ENCODE measurements around the gene RAB7A. TPM values are rescaled to one million over a fixed set of nuclear protein-coding genes. Genes with fewer than 3 reads are reported as not detected.
A peak's percentile ranks its signal among the peaks of the same experiment; 100 is the strongest.
"Not testable (repeated sequence)": the region's sequence is repeated elsewhere in the genome, so short reads cannot be mapped to it uniquely, and the experiment has no call there.

The RAB7A gene
- total RNA-seq, 1 donor from 2014 or later, result 51.2 TPM

GRCh38 chr3:128824132-128824850, 98.3 kb downstream of the RAB7A start:
- no peak for TF ChIP-seq EZH2 (IDR thresholded peaks at IDR 0.05)
- TF ChIP-seq EZH2phosphoT487 (IDR thresholded peaks at IDR 0.05), result no peak
- H3K4me3 Mint-ChIP-seq, result no peak overlapping the region
- H3K27ac ChIP-seq, result no peak overlapping the region
- peaks cover 7% of the 10 kb centered on the region for H3K36me3 Mint-ChIP-seq
- no peaks in the 10 kb centered on the region for H3K9me3 Mint-ChIP-seq
- H3K27me3 Mint-ChIP-seq (ENCODE audit: insufficient read depth, low read depth), result no peaks in the 10 kb centered on the region
- no peaks in the 10 kb centered on the region for H3K27me3 ChIP-seq
- H3K4me3 ChIP-seq, result no peak overlapping the region
- H2AFZ ChIP-seq (replicated peaks), result no peak overlapping the region
- H3K9ac ChIP-seq, result no peak overlapping the region
- no peaks in the 10 kb centered on the region for H4K20me1 ChIP-seq (ENCODE audit: low read depth)
- peak overlapping the region; percentile 72 for H3K27ac Mint-ChIP-seq
- H3K4me1 ChIP-seq, result peaks cover 2% of the 10 kb centered on the region
- no peaks in the 10 kb centered on the region for H3K79me2 ChIP-seq (ENCODE audit: low read depth)
- H3K9me3 ChIP-seq (ENCODE audit: low read depth), result no peaks in the 10 kb centered on the region
- H3F3A ChIP-seq (ENCODE audit: low read depth), result no peaks in the 10 kb centered on the region
- H3K4me2 ChIP-seq, result no peak overlapping the region
- no peaks in the 10 kb centered on the region for H3K36me3 ChIP-seq
- no peak for DNase-seq (ENCODE audit: low spot score)
- H3K4me1 Mint-ChIP-seq, result no peaks in the 10 kb centered on the region

- no peaks in the 10 kb centered on the region for H3K79me2 ChIP-seq (ENCODE audit: low read depth)
- H3K36me3 ChIP-seq, result no peaks in the 10 kb centered on the region
- peak overlapping the region; percentile 72 for H3K27ac Mint-ChIP-seq
- H3K9me3 ChIP-seq (ENCODE audit: low read depth), result no peaks in the 10 kb centered on the region
- H3K4me1 ChIP-seq, result peaks cover 7% of the 10 kb centered on the region
- H3K36me3 Mint-ChIP-seq, result peaks cover 5% of the 10 kb centered on the region
- H3K4me3 Mint-ChIP-seq, result no peak overlapping the region
- H3K9ac ChIP-seq, result no peak overlapping the region
- no peak for DNase-seq (ENCODE audit: low spot score)
- H2AFZ ChIP-seq (replicated peaks), result no peak overlapping the region
- no peak overlapping the region for H3K4me3 ChIP-seq
- no peaks in the 10 kb centered on the region for H3K27me3 Mint-ChIP-seq (ENCODE audit: insufficient read depth, low read depth)
- H3K4me2 ChIP-seq, result no peak overlapping the region
- H3K4me1 Mint-ChIP-seq, result no peaks in the 10 kb centered on the region
- H3F3A ChIP-seq (ENCODE audit: low read depth), result no peaks in the 10 kb centered on the region
- H3K27ac ChIP-seq, result no peak overlapping the region
- H4K20me1 ChIP-seq (ENCODE audit: low read depth), result no peaks in the 10 kb centered on the region
- TF ChIP-seq EZH2 (IDR thresholded peaks at IDR 0.05), result no peak
- TF ChIP-seq CTCF (IDR thresholded peaks at IDR 0.05), result no peak
- no peak for TF ChIP-seq EZH2phosphoT487 (IDR thresholded peaks at IDR 0.05)
- H3K9me3 Mint-ChIP-seq, result no peaks in the 10 kb centered on the region
- no peaks in the 10 kb centered on the region for H3K27me3 ChIP-seq
Measured at GRCh38 chr3:128825117-128825725, 99.2 kb downstream of the RAB7A start.

GRCh38 chr3:128829087-128829486, 103.1 kb downstream of the RAB7A start:
- not testable (repeated sequence) for H3K4me3 ChIP-seq; H4K20me1 ChIP-seq (ENCODE audit: low read depth); H2AFZ ChIP-seq (replicated peaks); H3F3A ChIP-seq (ENCODE audit: low read depth); DNase-seq (ENCODE audit: low spot score); H3K36me3 Mint-ChIP-seq; H3K27ac Mint-ChIP-seq; H3K4me1 ChIP-seq; H3K4me1 Mint-ChIP-seq; H3K27me3 ChIP-seq; H3K9ac ChIP-seq; H3K27ac ChIP-seq; H3K4me3 Mint-ChIP-seq; H3K9me3 Mint-ChIP-seq; H3K27me3 Mint-ChIP-seq (ENCODE audit: insufficient read depth, low read depth); H3K36me3 ChIP-seq; H3K9me3 ChIP-seq (ENCODE audit: low read depth); H3K79me2 ChIP-seq (ENCODE audit: low read depth)
- H3K4me2 ChIP-seq, result peak overlapping the region; percentile 27

- not testable (repeated sequence) for H3K9me3 ChIP-seq (ENCODE audit: low read depth); H4K20me1 ChIP-seq (ENCODE audit: low read depth); H3K79me2 ChIP-seq (ENCODE audit: low read depth); H3K9ac ChIP-seq; H3K4me2 ChIP-seq; H3F3A ChIP-seq (ENCODE audit: low read depth); H3K4me1 ChIP-seq; H3K27ac Mint-ChIP-seq; H3K27me3 ChIP-seq; DNase-seq (ENCODE audit: low spot score); H3K4me3 Mint-ChIP-seq; H3K4me1 Mint-ChIP-seq; H3K36me3 ChIP-seq; H3K4me3 ChIP-seq; H3K27me3 Mint-ChIP-seq (ENCODE audit: insufficient read depth, low read depth); H3K9me3 Mint-ChIP-seq; H3K27ac ChIP-seq; H3K36me3 Mint-ChIP-seq; H2AFZ ChIP-seq (replicated peaks)
Measured at GRCh38 chr3:128829925-128830625, 104.1 kb downstream of the RAB7A start.

- not testable (repeated sequence) for H3K9ac ChIP-seq; H3K27me3 ChIP-seq; H4K20me1 ChIP-seq (ENCODE audit: low read depth); H3K79me2 ChIP-seq (ENCODE audit: low read depth); H3F3A ChIP-seq (ENCODE audit: low read depth); H3K27me3 Mint-ChIP-seq (ENCODE audit: insufficient read depth, low read depth); H3K27ac Mint-ChIP-seq; H3K9me3 Mint-ChIP-seq; H3K4me3 ChIP-seq; H3K27ac ChIP-seq; H3K4me1 Mint-ChIP-seq; H2AFZ ChIP-seq (replicated peaks); H3K4me3 Mint-ChIP-seq; H3K9me3 ChIP-seq (ENCODE audit: low read depth); H3K36me3 Mint-ChIP-seq; H3K36me3 ChIP-seq; H3K4me1 ChIP-seq; H3K4me2 ChIP-seq; DNase-seq (ENCODE audit: low spot score)
Measured at GRCh38 chr3:128830762-128831161, 104.8 kb downstream of the RAB7A start.

GRCh38 chr3:128832979-128833378, 107.0 kb downstream of the RAB7A start:
- not testable (repeated sequence) for H3K36me3 Mint-ChIP-seq; H3F3A ChIP-seq (ENCODE audit: low read depth); H3K9me3 Mint-ChIP-seq; H3K9me3 ChIP-seq (ENCODE audit: low read depth); H3K4me3 Mint-ChIP-seq; H3K36me3 ChIP-seq; H3K4me1 Mint-ChIP-seq; H3K4me3 ChIP-seq; H3K27me3 ChIP-seq; H3K4me2 ChIP-seq; H2AFZ ChIP-seq (replicated peaks); H3K79me2 ChIP-seq (ENCODE audit: low read depth); H3K4me1 ChIP-seq; H3K9ac ChIP-seq; H4K20me1 ChIP-seq (ENCODE audit: low read depth); H3K27me3 Mint-ChIP-seq (ENCODE audit: insufficient read depth, low read depth); H3K27ac ChIP-seq; H3K27ac Mint-ChIP-seq; DNase-seq (ENCODE audit: low spot score)
